Measurements from ENCODE around the gene RND2.
"Not testable (repeated sequence)": the region's sequence is repeated elsewhere in the genome, so short reads cannot be mapped to it uniquely, and the experiment has no call there.

Gene RND2, protein sequence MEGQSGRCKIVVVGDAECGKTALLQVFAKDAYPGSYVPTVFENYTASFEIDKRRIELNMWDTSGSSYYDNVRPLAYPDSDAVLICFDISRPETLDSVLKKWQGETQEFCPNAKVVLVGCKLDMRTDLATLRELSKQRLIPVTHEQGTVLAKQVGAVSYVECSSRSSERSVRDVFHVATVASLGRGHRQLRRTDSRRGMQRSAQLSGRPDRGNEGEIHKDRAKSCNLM

DNA sequence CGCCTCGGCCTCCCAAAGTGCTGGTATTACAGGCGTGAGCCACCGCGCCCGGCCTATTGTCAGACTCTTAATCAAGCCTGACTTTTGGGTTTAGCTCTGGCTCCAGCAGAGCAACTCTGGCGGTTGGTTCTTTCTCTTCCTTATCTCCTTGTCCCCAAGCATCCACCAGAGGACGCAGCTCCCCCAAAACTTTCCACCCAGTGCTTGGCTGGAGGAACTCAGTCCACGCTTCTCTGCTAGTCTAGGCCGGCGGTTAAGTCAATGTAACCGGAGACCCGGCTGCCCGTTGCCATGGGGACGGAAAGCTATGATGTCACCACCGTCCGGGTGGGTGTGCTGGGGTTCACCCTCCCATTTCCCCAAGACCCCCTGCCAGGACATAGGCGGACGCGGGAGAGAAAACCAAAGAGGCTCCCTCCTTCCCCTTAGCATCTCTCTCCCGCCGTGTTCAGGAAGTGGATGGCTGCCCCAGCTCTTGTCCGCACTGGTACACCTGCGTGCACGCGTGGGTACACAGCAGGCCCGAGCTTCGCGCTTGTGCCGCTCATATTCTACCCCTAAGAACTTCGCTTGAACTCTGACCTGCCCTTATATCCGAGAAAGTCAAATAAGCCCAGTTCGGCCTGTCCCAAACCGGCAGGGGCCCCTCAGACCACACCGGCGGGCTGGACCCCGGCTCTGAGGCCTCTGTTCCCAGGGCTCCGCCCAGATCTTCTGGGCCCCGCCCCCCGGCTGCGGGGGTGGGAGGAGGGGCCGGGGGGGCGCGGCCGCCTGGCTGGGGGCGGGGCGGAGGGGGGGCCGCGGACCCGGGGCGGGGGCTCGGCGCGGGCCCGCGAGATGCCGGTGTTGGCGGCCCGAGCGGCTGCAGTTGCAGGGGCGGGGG, at the start of gene RND2:
Gene RND2 (plus strand): TSS at position 825 of the 883 bp plus-strand sequence. CDS start 117 bp downstream, outside the sequence.
- DNase-seq (ENCODE audit: low spot score), result peak; percentile 99

DNA sequence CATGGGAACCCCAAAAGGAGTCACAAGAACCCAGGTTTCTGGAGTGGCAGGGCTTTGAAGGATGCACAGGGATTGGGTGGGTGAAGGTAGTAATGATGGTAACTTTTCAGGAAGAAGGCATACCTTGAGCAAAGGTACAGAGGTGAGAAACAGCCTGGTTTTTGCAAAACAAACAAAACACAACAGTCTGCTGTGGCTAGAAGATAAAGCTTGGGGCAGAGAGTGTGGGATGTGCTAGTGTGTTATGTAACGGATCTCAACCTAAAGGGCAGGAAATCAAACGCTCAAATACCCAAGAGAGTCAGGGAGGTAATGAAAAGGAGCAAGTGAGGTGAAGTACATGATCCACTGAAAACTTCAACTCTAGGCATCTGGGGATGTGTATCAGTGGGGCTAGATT, 49.8 kb upstream of the RND2 start:
- DNase-seq (ENCODE audit: low spot score), result peak; percentile 36

DNA sequence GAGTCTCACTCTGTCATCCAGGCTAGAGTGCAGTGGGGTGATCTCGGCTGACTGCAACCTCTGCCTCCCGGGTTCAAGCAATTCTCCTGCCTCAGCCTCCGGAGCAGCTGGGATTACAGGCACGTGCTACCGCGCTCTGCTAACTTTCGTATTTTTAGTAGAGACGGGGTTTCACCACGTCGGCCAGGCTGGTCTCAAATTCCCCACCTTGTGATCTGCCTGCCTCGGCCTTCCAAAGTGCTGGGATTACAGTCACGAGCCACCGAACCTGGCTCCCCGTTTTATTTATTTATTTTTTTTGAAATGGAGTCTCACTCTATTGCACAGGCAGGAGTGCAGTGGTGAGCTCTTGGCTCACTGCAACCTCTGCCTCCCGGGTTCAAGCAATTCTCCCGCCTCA, 49.3 kb upstream of the RND2 start:
- DNase-seq (ENCODE audit: low spot score), result not testable (repeated sequence)

DNA sequence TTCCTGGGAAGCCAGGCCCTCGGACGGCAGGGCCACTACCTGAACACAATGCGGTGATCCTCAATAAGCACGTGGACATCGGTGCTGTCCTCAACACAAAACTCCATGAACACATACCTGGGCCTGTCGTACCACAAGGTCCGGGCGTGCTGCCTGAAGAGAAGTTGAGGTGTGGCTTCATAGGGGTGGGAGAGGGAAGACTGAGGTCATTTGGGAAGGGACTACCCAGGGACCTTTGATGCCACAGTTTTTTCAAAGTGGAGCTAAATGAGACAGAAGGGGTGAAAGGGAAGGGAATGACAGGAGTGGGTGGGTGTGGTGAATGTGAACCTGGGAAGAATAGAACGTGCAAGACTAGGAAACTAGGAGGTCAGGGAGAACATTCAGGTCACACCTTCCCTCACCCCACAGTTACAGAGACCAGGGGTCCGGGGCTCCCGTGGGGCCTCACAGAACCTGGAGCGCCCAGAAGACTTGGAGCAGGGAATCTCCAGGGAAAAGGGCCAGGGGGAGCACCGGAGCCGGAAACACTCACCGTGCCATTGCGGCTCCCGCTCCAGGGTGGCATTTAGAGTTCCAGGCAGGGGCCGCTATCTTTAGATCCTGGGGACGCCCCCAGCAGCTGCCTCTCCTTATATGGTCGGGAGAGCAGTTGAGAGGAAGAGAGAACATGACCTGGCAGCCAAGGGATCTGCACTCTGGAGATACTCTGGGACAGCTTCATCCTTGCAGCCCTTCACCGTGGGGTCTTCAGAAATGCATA, 45.3 kb upstream of the RND2 start, which contains the start of gene PTGES3L:
Gene PTGES3L (minus strand): TSS at position 570 of the 763 bp plus-strand sequence. CDS start 27 bp downstream, at position 543.
- DNase-seq (ENCODE audit: low spot score), result peak; percentile 79

DNA sequence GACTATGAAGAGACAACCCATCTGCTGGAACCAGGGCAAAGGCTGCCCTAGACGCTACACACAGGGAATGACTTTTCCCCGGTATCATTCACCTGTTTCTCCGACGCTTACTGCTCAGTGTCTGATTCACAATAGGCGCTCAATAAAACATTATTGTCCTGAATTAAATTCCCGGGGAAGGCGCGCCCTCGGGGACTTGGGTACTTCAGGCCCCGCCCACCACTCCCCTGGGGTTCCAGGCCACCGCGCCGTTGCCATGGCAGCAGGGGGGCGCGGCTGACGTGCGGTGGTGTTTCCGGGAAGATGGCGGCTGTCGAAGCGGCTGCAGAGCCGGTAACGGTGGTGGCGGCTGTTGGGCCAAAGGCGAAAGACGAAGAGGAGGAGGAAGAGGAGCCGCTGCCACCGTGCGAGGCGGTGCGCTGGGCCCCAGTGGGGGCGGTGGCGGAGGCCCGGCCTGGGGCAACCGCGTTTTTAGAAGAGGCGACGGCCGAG, 44.7 kb upstream of the RND2 start, which contains the start of gene RUNDC1:
Gene RUNDC1 (plus strand): TSS at position 292 of the 492 bp plus-strand sequence. CDS start 12 bp downstream, at position 304.
- DNase-seq (ENCODE audit: low spot score), result peak; percentile 94

DNA sequence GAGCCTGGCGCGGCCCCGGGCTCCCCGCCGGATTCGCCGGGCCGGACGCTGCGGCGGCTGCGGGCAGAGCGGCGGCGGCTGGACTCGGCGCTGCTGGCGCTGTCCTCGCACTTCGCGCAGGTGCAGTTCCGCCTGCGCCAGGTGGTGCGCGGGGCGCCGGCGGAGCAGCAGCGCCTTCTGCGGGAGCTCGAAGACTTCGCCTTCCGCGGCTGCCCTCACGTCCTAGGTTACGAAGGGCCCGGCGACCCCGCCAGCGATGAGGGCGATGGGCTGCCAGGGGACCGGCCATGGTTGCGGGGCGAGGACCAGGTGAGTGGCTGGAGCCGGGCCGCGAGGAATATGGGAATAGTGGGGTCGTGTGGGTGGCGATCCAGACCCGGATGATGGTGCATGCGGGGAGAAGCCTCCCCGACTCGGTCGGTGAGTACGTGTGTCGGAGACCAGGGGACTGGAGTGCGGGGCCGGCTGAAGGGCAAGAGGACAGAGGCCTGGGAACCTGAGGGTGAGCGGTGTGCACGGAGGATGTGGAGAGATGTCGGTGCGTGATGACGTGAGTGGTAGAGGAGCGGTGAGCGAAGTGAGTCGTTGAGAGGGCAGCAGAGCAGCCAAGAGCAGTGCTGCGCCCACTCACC, 44.1 kb upstream of the RND2 start:
- DNase-seq (ENCODE audit: low spot score), result peak; percentile 66

DNA sequence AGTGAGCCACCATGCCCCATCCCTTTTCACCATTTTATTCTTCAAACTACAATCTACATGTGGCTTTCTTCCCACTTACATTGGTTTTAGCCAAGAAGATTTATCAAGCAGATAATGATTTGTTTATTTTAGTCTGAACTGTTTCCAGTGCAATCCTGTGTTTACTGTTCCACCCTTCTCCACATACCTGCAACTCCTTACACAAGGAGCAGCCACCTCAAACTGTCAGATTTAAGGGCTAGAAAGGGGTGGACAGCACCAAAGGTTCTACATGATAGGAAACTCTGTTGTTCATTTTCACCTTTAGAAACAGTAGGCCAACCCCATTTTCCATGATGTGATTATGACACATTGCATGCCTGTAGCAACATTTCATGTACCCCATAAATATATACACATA, 42.8 kb upstream of the RND2 start:
- no peak for DNase-seq (ENCODE audit: low spot score)

DNA sequence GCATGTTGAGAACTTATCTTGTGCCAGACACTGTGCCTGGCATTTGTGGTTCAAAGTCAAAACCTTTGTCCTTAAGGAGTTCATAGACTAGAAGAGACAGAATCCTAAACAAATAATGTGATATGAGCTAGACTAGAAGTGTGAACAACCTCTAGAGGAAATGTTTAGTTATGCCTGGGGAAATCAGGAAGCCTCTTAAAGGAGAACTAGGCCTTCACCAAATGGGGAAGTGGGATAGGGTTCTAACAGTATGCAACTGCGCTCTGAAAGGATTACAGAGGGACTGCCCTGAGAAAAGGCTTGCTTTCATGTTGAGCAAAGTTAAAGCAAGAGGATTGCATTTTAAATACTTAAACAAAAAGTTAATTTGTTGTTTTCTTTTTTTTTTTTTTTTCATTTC, 39.8 kb upstream of the RND2 start:
- no peak for DNase-seq (ENCODE audit: low spot score)

DNA sequence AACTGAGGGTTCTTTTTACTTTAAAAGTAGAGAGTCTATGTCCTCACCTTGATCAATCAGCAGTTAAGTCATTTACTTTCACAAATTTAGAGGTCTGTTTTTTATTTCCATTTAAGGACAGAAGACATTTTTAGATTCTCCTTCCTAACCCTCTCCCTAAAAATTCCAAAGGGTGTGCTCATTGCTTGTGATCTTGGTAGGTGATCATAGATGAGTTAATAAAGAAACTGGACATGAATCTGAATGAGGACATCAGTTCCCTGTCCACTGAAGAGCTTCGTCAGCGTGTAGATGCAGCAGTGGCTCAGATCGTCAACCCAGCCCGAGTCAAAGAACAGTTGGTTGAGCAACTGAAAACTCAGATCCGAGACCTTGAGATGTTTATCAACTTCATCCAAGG, 35.9 kb upstream of the RND2 start:
- DNase-seq (ENCODE audit: low spot score), result no peak

DNA sequence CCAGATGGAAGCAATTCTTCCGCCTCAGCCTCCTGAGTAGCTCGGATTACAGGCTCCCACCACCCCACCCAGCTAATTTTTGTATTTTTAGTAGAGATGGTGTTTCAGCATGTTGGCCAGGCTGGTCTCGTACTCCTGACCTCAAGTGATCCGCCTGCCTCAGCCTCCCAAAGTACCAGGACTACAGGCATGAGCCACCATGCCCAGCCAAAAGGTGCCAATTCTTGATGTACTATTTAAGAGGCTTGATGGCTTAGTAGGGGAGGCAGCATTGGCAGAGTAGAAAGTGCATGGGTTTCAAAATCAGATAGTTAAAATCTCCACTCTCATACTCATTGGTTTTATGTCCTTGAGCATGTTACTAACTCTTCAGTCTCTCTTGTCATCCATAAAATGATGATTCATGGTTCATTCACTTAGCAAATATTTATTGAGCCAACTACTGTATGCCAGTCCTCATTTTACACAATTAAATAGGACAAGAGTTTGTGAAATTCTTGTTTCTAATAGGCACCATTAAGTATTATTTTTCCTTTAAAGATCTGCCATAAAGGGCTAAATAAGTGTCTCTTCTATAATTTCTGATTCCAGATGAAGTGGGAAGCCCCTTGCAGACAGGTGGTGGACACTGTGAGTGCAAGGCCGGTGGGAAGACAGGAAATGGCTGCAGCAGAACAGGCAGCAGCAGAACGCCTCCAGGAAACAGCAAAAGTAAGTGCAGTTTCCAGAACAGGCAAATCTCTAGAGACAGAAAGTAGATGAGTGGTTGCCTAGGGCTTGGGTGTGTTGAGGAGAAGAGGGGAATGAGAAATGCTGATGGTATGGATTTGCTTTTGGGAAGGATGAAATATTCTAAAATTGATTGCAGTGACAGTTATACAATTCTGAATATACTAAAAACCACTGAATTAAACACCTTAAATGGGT, 35.0 kb upstream of the RND2 start:
- no peak for DNase-seq (ENCODE audit: low spot score)

DNA sequence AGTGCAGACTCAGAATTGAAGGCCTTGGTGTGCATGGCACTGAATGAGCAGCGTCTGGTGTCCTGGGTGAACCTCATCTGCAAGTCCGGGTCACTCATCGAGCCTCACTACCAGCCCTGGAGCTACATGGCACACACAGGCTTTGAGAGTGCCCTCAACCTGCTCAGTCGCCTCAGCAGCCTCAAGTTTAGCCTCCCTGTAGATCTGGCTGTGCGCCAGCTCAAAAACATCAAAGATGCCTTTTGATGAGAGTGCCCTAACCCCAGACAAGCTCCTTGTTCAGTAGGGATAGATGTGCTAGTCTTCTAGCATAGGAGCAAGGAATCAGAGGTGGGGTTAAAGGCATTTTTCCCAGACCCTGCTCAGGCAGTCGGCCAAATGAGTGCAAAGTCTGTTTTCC, 33.6 kb upstream of the RND2 start:
- DNase-seq (ENCODE audit: low spot score), result no peak

DNA sequence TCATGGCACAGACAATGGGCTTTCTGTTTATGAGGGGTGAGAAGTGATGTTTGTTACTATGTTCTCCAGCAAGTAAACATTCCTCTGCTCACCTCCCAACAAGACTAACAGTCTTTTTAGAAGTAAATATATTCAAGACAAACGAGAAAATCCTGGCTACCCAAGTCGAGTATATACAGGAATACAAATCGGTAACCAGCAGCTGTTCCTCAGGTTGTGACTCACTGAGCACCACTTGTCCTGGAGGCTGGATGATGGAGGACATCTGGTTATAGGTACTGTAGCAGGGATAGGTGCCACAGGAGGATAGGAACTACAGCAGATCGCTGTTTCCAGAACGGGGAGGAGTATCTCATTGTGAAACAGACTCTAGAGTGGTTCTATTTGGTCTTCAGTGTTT, 32.2 kb upstream of the RND2 start:
- no peak for DNase-seq (ENCODE audit: low spot score)

DNA sequence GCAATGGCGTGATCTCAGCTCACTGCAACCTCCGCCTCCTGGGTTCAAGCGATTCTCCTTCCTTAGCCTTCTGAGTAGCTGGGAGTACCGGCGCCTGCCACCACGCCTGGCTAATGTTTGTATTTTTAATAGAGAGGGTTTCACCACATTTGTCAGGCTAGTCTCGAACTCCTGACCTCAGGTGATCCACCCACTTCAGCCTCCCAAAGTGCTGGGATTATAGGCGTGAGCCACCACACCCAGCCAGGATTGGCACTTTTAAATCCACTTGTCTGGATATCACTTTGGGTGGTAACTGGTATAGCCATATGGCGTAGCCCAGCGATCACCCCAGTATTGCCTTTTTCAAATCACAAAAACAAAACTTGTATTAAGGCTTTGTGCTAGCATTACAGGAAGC, 31.1 kb upstream of the RND2 start:
- DNase-seq (ENCODE audit: low spot score), result not testable (repeated sequence)

DNA sequence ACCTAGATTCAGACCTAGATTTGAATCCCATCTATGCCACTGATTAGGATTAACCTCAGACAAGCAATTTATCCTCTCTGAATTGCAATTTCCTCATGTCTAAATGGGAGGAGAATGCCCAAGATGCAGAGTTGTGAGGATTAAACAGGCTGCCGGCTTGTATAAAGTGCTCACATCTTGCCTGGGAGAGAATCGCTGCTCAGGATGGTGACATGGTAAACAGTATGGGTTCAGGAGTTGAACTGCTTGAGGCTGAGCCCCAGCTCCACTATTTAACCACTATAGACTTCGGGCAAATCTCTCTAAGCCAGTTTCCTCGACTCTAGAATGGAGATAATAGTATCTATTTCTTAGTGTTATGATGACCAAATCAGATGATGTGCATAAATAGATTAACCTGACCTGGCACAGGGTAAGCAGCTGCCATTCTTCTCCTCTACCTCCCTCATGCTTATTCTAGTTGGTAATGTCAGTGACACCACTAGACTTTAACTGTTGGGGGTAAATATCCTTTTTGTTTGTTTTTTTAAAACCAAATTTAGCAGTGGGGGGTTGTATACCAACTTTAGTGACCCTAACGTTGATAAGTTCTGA, 27.5 kb upstream of the RND2 start:
- DNase-seq (ENCODE audit: low spot score), result no peak

DNA sequence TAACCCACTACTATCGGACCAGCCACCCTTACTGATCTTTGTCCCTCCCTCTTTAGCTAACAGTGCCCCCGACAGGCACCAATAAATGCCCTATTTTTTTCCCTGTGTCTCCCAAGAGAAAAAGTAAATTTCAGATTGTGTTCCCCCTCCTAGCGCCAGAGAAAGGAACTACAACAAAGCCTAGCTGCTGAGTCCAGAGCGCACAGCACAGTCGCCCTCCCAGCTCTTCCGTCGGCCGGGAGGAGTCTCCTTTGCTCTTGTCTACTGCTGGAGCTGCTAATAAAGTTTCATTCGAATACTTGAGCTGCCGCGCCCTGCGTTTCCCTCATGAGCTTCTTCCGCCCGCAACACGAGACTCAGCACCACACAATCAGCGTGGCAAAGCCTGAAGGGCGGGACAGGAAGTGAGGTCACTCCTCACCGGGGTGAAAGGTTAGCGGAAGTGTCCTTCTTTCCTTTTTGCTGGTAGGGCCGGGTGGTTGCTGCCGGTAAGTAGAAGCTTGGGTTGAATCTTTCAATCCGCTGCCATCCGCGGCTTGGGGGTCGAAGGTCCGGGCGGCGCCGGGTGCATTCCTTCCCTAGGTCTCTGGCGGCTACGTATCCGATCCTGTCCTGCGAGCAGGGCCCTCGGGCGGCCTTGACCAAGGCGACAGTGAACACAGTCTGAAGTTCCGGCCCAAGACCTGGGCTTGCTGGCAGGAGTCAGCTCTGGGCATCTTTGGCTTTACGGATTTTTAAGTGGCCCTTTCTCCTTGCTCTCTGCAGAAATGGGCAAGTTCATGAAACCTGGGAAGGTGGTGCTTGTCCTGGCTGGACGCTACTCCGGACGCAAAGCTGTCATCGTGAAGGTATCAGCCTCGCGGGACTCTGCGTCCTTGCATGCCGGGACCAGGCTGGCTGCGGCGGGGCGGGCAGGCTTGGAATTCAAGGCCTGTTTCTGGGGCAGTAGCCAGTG, 26.8 kb upstream of the RND2 start, which contains the start of gene RPL27:
Gene RPL27 (plus strand): TSS at position 436 of the 955 bp plus-strand sequence. CDS start 332 bp downstream, at position 768.
- DNase-seq (ENCODE audit: low spot score), result peak; percentile 83

DNA sequence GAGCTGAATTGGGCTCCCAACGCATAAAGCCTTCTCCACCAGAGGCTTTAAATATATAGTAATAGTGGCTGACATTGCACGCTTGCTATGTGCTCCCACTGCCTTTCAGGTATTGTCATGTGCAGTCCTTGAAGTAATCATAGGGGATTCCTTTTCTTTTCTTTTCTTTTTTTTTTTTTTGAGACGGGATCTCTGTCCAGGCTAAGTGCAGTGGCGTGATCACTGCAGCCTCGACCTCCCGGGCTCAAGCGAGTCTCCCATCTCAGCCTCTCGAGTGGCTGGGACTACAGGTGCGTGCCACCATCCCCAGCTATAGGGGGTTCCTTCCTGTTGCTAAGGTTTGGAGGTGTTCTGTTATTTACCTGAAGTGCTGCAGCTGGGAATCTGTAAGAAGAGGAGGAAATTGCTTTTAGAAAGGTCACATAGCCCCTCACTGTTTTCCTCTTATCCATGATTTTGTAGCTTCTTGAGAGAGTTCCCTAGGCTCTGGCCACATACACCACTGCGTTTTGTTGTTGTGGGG, 26.0 kb upstream of the RND2 start:
- no peak for DNase-seq (ENCODE audit: low spot score)

DNA sequence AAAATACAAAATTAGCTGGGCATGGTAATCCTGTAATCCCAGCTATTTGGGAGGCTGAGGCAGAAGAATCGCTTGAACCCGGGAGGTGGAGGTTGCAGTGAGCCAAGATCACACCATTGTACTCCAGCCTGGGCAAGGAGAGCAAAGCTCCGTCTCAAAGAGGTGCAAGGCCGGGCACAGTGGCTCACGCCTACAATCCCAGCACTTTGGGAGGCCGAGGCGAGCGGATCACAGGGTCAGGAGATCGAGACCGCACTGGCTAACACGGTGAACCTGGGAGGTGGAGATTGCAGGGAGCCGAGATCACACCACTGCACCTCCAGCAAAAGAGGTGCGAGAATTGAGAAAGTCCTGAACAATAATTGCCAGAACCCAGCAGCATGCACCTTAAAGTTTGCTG, 24.1 kb upstream of the RND2 start:
- not testable (repeated sequence) for DNase-seq (ENCODE audit: low spot score)

DNA sequence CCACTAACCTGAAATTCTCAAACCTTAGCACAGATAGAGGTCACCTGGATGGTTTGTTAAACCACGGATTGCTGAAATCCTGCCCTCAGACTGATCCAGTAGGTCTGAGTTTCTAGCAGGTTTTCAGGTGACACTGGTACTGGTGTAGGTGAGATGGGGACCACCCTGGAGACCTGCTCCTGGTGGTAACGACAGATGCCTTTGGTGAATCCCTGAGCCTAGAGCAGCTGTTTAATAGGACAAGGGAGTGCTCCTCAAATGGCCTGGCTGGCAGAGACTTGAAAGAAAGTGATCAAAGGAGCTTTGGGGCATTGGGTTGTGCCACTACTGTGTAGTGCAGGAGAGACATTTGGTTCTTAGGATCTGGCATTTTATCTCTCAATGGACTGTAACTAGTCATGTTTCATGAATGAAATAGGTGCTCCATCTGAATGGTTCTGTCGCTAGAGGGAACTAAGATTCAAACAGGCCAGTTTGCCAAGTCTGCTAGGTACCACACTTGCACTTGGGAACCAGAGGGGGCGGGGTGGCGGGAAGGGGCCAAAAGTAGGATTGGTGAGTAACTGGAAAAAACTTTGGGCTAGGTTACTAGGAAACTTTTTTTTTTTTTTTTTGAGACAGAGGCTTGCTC, 21.4 kb upstream of the RND2 start:
- DNase-seq (ENCODE audit: low spot score), result no peak

All from HuH-7 (cell line).